Hematopoietic multipotent progenitor cell treated with erythropoietin and hydrocortisone succinate and interleukin-3 and kit ligand, for 6 days (in vitro differentiated cells): Measurements from ENCODE around the gene RNF225.
A peak's percentile ranks its signal among the peaks of the same experiment; 100 is the strongest.
"Not testable (repeated sequence)": the region's sequence is repeated elsewhere in the genome, so short reads cannot be mapped to it uniquely, and the experiment has no call there.

Source experiments
- DNase-seq: peaks from one replicate; pipeline ENCODE4 v3.0.0-alpha.2; 2015

The RNF225 gene

DNA sequence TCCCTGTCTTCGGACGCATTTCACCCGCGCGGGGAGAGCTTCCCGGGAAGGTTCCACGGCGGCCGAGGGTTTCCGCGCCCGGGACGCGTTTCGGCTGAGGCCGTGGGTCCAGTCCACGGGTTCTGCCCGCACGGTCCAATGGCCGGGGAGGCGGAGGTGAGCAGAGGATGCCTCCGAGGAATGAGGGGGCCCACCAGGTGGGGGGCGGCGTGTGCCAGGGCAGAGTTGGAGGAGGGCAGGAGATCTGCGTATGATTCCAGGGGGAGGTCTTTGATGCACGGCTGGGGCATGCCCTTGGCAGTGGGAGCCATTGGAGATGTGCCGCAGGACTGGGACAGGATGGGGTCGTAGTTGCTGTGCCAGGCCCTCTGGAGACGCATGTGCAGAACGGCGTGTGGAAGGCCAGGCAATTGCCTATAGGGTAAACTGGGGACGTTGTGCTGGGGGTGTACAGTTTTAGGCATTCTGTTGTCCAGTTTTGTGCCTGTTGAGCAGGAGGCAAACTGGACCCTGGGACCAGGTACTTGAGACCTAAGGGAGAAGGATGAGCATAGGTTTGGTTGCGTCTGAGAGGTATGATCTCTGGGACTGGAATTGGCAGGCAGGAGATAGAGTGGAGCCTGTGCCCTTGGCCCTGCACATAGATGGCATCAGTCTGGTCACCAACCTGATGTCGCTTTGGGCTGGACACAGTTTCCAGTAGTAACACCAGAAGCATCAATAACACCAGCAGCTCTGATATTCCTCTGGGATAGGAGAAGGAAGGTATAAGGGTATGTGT lies 13.7 kb downstream of the RNF225 start:
- peak; percentile 75 for DNase-seq

DNA sequence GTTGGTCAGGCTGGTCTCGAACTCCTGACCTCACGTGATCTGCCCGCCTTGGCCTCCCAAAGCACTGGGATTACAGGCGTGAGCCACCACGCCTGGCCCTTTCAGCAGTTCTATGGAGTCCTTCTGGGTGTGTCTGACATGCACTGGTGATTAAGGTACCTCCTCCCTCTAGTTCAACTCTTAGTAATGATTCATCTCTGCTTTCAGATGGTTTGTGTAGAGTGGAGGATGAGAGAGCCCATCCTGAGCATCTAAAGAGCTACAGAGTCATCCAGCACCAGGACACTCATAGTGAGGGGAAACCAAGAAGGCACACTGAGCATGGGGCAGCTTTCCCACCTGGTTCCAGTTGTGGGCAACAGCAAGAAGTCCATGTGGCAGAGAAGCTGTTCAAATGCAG lies 21.1 kb downstream of the RNF225 start:
- no peak for DNase-seq

DNA sequence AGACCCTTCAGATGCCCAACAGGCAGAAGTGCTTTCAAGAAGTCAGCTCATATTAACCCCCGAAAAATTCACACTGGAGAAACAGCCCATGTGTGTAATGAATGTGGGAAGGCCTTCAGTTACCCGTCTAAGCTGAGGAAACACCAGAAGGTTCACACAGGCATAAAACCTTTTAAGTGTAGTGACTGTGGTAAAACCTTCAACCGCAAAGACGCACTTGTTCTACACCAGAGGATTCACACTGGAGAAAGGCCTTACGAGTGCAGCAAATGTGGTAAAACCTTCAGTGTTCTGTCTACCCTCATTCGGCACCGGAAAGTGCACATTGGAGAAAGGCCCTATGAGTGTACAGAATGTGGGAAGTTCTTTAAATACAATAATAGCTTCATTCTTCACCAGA lies 21.6 kb downstream of the RNF225 start:
- DNase-seq = no peak

DNA sequence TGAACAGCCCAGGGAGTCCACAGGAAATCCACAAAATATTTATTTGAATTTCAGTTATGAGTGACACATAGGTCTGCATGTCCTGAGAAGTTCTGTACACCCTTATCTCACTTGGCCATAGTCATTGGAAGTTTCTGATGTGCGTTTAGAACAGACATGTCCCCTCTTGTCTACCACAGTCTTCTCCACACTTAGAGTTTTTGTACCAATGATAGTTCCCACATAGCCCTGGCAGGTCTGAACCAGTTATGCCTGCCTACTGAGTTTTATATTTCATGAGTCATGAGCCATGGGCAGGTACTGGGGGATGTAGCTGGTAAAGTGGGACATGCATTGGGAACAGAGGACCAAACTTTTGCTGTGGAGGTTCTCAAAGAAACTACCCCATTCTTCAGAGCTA lies 33.2 kb downstream of the RNF225 start:
- no peak for DNase-seq

DNA sequence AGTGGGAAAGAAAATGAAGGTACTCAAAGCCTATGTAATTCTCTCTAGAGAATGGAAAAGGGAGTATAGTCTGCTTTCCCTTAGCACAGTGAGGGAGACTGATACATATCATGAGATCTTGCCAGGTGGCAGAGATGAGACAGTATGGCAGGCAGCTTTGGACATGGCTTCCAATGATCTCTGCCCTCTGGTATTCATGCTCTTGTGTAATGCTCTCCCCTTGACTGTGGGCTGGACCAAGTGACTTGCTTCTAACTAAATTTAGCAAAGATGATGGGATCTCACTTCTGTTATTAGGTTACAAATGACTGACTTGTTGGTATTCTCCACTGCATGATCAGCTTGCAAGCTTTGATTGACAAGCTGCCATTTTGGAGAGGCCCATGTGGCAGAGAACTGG lies 34.3 kb downstream of the RNF225 start:
- DNase-seq = no peak

DNA sequence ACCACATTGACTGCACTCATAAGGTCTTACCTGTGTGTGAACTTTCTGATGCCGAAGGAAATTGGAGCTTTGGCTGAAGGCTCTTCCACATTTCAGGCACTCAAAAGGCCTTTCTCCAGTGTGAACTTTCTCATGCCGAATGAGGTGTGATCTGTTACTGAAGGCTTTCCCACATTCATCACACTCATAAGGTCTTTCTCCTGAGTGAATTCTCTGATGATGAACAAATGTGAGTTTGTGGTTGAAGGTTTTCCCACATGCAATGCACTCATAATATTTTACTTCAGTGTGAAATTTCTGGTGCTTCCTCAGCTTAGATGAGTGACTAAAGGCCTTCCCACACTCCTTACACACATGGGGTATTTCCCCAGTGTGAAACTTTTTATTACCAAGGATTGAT lies 38.8 kb downstream of the RNF225 start:
- DNase-seq = no peak

DNA sequence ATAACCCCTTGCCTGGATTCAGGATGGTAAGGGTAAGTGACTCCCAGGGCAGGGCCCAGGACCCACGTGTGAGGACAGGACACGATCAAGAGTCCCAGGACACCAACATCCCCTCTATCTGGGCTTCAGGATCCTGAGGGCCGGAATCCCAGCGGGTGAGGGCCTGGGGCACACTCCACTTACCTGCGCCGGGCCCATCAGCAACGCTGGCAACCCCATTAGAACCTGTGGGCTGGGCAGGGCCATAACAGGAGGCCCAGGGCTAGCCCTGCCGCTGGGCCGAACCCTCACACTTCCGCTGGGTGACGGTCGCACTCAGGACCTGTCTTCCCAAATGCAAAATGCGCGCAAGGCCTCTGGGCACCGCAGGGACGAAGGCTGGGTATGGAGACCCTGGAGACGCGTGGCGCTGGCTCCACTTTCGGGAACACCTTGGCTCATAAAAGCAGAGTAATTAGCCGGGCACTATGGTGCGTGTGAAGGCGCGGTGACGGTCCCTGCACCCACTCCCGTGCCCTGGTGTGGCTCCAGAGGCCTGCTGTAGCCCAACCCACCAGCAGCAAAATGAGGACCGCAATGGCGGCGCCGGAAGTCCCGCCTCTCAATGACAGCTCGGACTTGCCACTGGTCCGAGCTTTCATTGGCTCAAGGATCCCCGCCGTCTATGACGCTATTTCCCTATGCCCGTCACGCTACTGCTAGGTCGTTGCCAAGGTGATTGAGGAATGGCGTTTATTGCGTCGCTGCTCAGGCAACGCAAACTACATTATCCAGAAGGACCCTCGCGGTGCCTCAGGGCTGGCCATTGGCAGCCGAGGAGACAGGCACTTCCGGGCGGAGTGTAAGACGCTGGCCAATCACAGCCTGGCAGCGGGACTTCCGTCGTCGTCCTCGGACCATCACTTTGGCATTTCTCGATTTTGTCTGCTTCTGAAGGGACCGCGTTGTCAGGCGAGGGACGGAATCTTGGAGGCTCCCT lies 44.4 kb downstream of the RNF225 start, which contains the start of gene ZNF132:
Gene ZNF132 (minus strand): TSS at position 578 of the 979 bp plus-strand sequence. CDS start 332 bp downstream, at position 246.
- peak; percentile 100 for DNase-seq

DNA sequence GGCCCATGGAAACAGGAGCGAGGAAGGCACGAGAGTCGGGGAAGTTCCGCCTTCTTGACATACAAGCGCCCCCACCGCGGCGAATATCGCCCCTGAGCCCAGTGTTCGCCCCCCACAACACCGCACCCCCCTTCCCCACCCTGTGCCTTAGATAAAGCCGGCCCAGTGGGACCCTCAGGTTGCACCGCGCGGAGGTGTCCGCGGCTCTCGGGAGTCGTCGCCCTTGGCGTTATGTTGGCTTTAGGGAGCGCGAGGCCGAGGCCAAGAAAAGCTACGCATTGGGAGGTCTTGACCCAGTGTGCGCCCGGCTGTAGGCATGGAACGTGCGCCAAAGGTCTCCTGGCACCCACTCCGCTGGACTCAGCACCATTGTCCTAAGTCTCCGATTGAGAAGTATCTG lies 45.1 kb downstream of the RNF225 start:
- DNase-seq = no peak

DNA sequence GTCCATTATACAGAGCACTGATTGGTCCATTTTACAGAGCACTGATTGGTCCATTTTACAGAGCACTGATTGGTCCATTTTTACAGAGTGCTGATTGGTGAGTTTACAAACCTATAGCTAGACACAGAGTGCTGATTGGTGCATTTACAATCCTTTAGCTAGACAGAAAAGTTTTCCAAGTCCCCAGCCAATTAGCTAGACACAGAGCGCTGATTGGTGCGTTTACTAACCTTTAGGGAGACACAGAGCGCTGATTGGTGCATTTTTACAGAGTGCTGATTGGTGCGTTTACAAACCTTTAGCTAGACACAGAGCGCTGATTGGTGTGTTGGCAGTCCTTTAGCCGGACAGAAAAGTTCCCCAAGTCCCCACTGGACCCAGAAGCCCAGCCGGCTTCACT lies 47.5 kb downstream of the RNF225 start:
- not testable (repeated sequence) for DNase-seq
